ENCODE results near the gene TPBGL.

Gene TPBGL

DNA sequence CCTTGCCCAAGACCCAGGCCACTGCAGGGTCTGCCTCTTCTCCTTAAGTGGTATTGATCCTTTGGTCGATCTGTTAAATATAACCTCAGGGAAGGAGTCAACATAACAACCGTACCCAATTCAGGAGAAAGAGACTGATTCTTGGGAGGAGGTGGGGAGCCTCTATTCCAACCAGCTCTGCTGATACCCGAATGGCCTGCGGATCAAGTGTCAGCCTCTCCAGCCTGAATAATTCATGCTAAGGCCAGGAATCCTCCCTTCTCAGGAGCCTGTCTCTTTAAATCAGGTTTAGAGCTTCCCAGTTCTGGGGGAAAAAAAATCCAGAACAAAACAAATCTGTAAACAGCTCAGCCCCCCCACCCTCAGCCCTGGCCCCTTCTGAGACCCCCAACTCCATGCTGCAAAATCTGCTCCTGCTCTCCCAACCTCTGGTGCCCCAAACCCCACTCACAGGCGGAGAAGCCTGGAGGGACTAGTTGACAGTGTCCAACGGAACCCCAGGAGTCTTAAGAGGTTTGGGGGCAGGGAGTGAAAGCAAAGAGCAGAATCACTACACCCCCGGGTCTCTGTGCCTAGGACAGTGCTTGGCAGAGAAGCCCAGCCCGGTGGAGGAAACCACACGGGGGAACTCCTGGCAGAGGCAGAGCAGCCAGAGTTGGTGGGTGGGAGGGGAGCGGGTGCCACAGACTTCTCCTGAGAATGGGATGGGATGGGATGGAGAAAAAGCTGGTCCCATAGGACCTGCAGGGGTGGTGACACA, 863 bp upstream of the TPBGL start:
- TF ChIP-seq EP300 (IDR thresholded peaks at IDR 0.05; ENCODE audit: borderline replicate concordance) = no peak
- TF ChIP-seq TCF12 (IDR thresholded peaks at IDR 0.05; ENCODE audit: low read depth) = no peak
- TF ChIP-seq ZBTB7A (IDR thresholded peaks at IDR 0.05; ENCODE audit: low read depth) = no peak
- no peak for TF ChIP-seq CEBPB (IDR thresholded peaks at IDR 0.05)

DNA sequence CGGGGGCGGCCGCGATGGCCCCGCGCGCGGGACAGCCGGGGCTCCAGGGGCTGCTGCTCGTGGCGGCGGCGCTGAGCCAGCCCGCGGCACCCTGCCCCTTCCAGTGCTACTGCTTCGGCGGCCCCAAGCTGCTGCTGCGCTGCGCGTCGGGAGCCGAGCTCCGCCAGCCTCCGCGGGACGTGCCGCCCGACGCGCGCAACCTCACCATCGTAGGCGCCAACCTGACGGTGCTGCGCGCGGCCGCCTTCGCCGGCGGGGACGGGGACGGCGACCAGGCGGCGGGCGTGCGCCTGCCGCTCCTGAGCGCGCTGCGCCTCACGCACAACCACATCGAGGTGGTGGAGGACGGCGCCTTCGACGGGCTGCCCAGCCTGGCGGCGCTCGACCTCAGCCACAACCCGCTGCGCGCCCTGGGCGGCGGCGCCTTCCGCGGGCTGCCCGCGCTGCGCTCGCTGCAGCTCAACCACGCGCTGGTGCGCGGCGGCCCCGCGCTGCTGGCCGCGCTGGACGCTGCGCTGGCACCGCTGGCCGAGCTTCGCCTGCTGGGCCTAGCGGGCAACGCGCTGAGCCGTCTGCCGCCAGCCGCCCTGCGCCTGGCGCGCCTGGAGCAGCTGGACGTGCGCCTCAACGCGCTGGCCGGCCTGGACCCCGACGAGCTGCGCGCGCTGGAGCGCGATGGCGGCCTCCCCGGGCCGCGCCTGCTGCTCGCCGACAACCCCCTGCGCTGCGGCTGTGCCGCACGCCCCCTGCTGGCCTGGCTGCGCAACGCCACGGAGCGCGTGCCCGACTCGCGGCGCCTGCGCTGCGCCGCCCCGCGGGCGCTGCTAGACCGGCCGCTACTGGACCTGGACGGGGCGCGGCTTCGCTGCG, 697 bp downstream of the TPBGL start:
- TF ChIP-seq REST (IDR thresholded peaks at IDR 0.05; ENCODE audit: low read depth) = no peak; the same call in 1 of the 2 replicates
- TF ChIP-seq RAD21 (IDR thresholded peaks at IDR 0.05; ENCODE audit: low read depth) = peak; percentile 43; the same call in 1 of the 2 replicates
- no peak for TF ChIP-seq NFIC (IDR thresholded peaks at IDR 0.05)
- peak; percentile 68 for TF ChIP-seq YY1 (IDR thresholded peaks at IDR 0.05; ENCODE audit: low read depth)
- TF ChIP-seq TEAD4 (IDR thresholded peaks at IDR 0.05) = no peak
- TF ChIP-seq EGR1 (IDR thresholded peaks at IDR 0.05) = no peak
- TF ChIP-seq MAX (IDR thresholded peaks at IDR 0.05) = peak; percentile 73
- TF ChIP-seq FOXM1 (IDR thresholded peaks at IDR 0.05; ENCODE audit: borderline replicate concordance, low read depth) = no peak
- TF ChIP-seq CREB1 (IDR thresholded peaks at IDR 0.05; ENCODE audit: low read depth) = no peak
- no peak for TF ChIP-seq CEBPB (IDR thresholded peaks at IDR 0.05)
- TF ChIP-seq EP300 (IDR thresholded peaks at IDR 0.05; ENCODE audit: borderline replicate concordance) = 0 out of 2 replicates have a peak, but pooled peaks have one; percentile 23
- TF ChIP-seq TCF12 (IDR thresholded peaks at IDR 0.05; ENCODE audit: low read depth) = no peak

DNA sequence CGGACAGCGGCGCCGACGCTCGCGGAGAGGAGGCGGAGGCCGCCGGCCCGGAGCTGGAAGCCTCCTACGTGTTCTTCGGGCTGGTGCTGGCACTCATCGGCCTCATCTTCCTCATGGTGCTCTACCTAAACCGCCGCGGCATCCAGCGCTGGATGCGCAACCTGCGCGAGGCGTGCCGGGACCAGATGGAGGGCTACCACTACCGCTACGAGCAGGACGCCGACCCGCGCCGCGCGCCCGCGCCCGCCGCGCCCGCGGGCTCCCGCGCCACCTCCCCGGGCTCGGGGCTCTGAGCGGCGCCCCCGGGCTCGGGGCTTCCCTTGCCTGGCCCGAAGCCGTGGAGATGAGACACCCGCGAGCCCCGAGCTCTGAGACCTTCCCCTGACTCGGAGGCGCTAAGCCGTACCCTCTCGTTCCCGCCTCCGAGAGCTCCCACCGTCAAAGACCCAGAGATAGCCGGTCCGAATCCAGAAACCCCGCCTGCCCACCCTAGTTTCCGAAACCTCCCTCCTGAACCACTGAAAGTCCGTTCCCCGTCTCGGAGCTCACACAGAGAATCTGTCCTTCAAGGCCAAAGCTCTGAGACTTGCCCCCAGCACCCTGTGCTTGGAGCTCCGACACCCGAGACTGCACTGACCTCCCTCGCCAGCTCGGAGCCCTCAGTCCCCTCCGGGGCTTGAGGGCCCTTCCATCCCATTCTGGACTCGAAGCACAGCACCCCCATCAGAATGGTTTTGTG, 1.5 kb downstream of the TPBGL start:
- no peak for TF ChIP-seq ZBTB7A (IDR thresholded peaks at IDR 0.05; ENCODE audit: low read depth)
- TF ChIP-seq CREB1 (IDR thresholded peaks at IDR 0.05; ENCODE audit: low read depth) = no peak
- no peak for TF ChIP-seq USF1 (IDR thresholded peaks at IDR 0.05)
- no peak for TF ChIP-seq FOXM1 (IDR thresholded peaks at IDR 0.05; ENCODE audit: borderline replicate concordance, low read depth)
- peak; percentile 31; the same call in 1 of the 2 replicates for TF ChIP-seq REST (IDR thresholded peaks at IDR 0.05; ENCODE audit: low read depth)

- TF ChIP-seq TCF12 (IDR thresholded peaks at IDR 0.05; ENCODE audit: low read depth) = no peak
These were observed 2.4 kb downstream of the TPBGL start for GRCh38 chr11:75242722-75243600.

- TF ChIP-seq NFIC (IDR thresholded peaks at IDR 0.05) (no peak), TEAD4 (IDR thresholded peaks at IDR 0.05) (no peak), TCF12 (IDR thresholded peaks at IDR 0.05; ENCODE audit: low read depth) (no peak), MAX (IDR thresholded peaks at IDR 0.05) (no peak), EGR1 (IDR thresholded peaks at IDR 0.05) (no peak), RAD21 (IDR thresholded peaks at IDR 0.05; ENCODE audit: low read depth) (no peak), YY1 (IDR thresholded peaks at IDR 0.05; ENCODE audit: low read depth) (no peak), CREB1 (IDR thresholded peaks at IDR 0.05; ENCODE audit: low read depth) (no peak), CEBPB (IDR thresholded peaks at IDR 0.05) (no peak), ZBTB7A (IDR thresholded peaks at IDR 0.05; ENCODE audit: low read depth) (no peak), USF1 (IDR thresholded peaks at IDR 0.05) (no peak), EP300 (IDR thresholded peaks at IDR 0.05; ENCODE audit: borderline replicate concordance) (no peak), FOXM1 (IDR thresholded peaks at IDR 0.05; ENCODE audit: borderline replicate concordance, low read depth) (no peak), REST (IDR thresholded peaks at IDR 0.05; ENCODE audit: low read depth) (no peak), TAF1 (IDR thresholded peaks at IDR 0.05; ENCODE audit: low read depth) (no peak)
These were observed 3.7 kb downstream of the TPBGL start for GRCh38 chr11:75244052-75244814.

Data from Ishikawa (cell line).